Left ventricle myocardium superior (tissue), 1 donor: ENCODE measurements around the gene COQ7. TPM values are rescaled to one million over a fixed set of nuclear protein-coding genes. Genes with fewer than 3 reads are reported as not detected.

Experiments used
- ATAC-seq: fragments of 200-7000 bp; cut with Tn5 transposase; one replicate; pipeline ENCODE4 v1.9.1; 2020; ENCODE audit warnings: mild to moderate bottlenecking, moderate library complexity
- DNase-seq: peaks from one replicate; pipeline ENCODE4 v3.0.0-alpha.2; 2020
- intact Hi-C: fragments of 100-400 bp; cut with micrococcal nuclease; formaldehyde crosslinking; loops from one replicate; pipeline ENCODE4 v1.11.0; 2022
- total RNA-seq: library from RNA; stranded (reverse); fragmentation: NEBNext Ultra II Directional; extraction: Animal tissue kit (Norgen Biotek cat#: 25700); gene quantifications from one replicate; pipeline ENCODE4 v1.2.1, GENCODE V29; 2021
- donor health status: DM: no; HTN: yes; CAD: no; lungs with severe emphysema.

The COQ7 gene
- total RNA-seq, 1 donor from 2014 or later, result 40.1 TPM

DNA sequence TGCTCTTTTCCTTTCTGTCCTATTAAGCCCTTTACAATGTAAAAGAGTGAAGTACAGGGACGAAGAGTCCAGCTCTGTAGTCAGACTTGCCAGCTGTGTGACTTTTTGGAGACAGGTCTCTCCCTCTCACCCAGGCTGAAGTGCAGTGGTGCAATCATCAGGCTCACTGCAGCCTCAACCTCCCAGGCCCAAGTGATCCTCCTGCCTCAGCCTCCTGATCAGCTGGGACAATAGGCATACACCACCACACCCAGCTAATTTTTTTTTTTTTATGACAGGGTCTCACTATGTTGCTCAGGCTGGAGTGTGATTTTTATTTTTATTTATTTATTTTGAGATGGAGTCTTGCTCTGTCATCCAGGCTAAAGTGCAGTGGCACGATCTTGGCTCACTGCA lies 39.2 kb downstream of the COQ7 start:
- intact Hi-C loops, result no loop called here
- no peak for ATAC-seq
- no peak for DNase-seq

DNA sequence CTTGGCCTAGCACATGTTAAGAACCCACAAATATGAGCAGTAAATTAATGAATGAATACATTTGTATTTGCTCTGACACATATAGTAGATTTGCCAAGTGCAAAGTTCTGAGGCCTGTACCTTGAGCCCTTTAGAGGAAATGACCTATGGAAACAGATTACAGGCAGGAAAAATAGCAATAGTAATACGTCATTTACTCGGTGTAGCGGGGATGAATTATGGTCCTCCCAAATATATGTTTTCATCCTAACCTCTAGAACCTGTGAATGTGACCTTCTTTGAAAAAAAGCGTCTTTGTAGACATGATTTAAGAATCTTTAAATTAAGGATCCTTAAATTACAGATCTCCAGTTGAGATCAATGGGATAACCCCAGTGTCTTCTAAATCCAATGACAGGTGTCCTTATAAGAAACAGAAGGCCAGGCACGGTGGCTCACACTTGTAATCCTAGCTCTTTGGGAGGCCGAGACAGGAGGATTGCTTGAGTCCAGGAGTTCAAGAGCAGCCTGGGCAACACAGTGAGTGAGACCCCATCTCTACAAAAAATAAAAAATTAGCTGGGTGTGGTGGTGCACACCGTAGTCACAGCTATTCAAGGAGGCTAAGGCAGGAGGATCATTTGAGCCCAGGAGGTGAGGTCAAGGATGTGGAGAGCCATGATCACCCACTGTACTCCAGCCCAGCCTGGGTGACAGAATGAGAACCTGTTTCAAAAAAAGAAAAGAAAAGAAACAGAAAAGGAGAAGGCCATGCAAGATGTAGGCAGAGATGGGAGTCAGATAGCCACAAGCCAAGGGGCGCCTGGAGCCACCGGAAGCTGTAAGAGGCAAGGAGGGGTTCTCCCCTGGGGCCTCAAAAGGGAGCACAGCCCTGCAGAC lies 41.2 kb downstream of the COQ7 start:
- intact Hi-C loops, result no loop called here
- DNase-seq, result no peak
- ATAC-seq, result no peak

DNA sequence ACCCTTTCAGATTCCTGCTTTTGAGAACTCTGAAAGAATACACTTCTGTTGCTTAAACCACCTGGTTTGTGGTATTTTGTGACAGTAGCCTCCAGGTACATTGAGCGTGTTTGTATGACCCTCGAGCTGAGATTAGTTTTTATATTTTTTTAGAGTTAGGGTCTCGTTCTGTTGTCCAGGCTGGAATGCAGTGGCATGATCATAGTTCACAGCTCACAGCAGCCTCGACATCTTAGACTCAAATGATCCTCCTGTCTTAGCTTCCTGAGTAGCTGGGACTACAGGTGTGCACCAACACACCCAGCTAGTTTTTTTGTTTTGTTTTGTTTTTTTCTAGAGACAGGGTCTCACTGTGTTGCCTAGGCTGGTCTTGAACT lies 41.9 kb downstream of the COQ7 start:
- ATAC-seq, result no peak
- intact Hi-C loops, result no loop called here
- no peak for DNase-seq

DNA sequence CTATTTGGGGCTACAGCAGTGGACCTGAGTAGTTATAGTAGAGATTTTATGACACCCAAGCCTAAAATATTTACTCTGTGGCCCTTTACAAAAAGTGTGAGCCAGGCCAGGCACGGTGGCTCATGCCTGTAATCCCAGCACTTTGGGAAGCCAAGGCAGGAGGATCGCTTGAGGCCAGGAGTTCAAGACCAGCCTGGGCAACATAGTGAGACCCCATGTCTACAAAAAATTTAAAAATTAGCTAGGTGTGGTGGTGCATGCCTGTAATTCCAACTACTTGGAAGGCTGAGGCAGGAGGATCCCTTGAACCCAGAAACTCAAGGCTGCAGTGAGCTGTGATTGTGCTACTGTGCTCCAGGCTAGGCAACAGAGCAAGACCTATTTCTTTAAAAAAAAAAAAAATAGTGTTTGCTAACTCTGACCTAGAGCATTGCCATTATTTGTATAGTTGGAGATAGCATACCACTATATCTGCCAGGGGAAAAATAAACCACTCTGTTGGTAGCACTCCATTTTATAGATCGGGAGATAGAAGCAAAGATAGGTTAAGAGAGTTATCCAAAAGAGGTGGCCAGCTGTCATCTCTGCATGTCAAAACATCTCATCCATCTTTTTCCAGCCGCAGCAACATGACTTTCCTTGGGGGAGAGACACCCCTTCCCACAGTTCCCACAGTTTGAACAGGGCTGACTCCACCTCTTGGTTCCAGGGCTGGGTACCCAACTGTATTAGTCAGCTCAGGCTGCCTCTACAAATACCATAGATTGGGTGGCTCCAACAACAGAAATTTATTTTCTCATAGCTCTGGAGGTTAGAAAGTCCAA lies 43.3 kb downstream of the COQ7 start:
- DNase-seq (no peak), ATAC-seq (no peak)
- intact Hi-C loops, result no loop called here

DNA sequence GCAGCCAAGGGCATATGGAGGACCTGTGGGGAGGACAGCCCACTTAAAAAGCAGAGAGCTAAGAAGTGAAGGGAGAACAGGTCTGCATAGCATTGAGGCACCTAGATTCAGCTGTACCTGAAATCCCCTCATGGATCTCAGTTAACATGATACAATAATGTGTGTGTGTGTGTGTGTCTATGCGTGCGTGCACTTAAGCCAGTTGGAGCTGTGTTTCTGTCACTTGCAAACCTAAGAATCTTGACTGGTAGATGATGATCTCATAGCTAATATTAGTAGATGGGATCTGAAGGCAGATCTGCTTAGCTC lies 44.6 kb downstream of the COQ7 start:
- intact Hi-C loops, result no loop called here
- DNase-seq, result no peak
- no peak for ATAC-seq

DNA sequence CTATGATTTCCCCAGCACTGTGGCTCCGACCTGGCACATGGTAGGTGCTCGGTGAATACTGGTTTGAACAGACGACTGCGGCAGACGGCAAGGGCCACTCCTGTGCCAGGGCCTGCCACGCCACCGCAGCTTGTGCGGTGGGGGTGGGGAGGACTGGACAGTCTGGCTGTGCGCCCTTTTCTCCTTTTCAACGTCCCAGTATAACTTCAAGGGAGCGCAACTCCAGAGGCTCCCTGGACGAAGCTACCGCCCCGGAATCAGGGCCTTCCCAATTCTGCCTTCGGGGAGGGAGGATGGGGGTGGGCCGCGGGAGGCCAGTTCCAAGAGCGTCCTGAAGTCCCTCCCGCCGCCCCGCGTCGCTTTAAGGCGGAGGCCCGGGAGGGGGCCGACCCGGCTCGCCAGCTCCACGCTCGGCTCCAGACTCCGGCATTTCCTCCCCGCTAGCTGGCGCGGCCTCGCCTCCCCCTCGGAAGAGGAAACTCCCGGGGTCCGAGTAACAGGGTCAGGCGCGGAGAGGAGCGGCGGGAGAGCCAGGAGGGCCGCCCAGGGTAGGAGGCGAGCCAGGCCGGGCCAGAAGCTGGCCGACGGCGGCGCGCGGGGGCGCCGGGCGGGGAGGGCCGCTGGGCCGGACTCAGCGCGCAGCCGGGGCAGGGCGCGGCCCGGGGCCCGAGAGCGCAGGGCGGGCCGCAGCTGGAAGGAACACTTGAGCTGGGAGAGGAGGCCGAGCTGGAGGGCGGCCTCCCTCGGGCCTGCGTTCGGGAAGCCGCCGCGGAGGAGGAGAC lies 46.4 kb downstream of the COQ7 start, which contains the start of gene ITPRIPL2:
Gene ITPRIPL2, plus strand, starts transcription at position 388 of the 782 bp plus-strand sequence. CDS start 498 bp downstream, outside the sequence.
- ATAC-seq, result peak; percentile 92
- intact Hi-C loops, result no loop called here
- DNase-seq, result peak; percentile 94

DNA sequence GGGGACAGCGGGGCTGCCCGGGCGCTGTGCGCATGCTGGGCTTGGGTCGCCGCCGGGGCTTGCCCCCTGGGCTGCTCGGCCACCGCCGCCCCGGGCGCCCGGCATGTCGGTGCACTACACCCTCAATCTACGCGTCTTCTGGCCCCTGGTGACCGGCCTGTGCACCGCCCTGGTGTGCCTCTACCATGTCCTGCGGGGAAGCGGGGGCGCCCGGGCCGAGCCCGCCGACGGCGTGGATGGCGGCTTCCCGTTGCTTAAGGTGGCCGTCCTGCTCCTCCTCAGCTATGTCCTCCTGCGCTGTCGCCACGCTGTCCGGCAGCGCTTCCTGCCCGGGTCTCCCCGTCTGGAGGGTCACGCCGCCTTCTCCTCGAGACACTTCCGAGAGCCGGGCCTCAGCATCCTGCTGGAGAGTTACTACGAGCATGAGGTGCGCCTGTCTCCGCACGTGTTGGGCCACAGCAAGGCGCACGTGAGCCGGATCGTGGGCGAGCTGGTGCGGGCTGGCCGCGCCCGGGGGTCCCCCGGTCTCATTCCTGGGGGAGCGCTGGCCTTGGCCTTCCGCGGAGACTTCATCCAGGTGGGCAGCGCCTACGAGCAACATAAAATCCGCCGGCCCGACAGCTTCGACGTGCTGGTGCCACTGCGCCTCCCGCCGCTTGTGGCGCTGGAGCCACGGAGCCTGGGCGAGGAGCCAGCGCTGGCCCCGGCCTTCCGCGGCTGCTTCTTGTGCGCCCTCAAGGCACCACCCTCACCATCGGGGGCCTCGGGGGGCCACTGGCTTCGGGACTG lies 47.1 kb downstream of the COQ7 start:
- ATAC-seq, result peak; percentile 25
- intact Hi-C loops, result no loop called here
- DNase-seq, result peak; percentile 77

DNA sequence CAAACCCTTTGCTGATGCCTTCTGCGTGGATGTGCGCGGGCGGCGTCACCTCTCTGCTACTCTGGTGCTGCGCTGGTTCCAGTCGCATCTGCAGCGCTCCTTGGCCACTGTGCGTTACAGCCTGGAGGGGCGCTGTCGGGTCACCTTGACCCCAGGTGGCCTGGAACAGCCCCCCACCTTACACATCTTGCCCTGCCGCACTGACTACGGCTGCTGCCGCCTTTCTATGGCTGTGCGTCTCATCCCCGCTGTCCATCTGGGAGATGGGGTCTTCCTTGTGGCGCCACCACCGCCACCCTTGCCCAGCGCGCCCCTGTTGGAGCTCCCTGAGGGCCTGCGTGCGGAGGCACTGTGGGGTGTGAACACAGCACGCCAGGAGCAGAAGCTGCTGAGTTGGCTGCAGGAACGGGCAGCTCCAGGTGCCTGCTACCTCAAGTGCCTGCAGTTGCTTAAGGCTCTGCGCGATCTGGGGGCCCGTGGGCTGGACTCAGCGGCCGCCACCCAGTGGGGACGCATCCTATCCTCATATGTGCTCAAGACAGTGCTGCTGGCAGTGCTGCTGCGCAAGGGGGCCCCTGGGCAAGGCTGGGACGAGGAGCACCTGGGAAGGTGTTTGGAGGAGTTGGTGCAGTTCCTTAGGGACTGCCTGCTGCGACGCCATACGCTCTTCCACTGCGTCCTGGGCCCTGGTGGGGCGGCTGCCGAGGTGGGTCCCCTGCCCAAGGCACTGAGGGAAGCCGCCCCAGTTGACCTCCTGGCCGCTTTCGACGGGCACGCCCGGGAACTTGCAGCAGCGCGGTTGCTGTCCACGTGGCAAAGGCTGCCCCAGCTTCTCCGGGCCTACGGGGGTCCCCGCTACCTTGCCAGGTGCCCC lies 48.0 kb downstream of the COQ7 start:
- DNase-seq, result no peak
- intact Hi-C loops, result no loop called here
- ATAC-seq, result peak; percentile 15

DNA sequence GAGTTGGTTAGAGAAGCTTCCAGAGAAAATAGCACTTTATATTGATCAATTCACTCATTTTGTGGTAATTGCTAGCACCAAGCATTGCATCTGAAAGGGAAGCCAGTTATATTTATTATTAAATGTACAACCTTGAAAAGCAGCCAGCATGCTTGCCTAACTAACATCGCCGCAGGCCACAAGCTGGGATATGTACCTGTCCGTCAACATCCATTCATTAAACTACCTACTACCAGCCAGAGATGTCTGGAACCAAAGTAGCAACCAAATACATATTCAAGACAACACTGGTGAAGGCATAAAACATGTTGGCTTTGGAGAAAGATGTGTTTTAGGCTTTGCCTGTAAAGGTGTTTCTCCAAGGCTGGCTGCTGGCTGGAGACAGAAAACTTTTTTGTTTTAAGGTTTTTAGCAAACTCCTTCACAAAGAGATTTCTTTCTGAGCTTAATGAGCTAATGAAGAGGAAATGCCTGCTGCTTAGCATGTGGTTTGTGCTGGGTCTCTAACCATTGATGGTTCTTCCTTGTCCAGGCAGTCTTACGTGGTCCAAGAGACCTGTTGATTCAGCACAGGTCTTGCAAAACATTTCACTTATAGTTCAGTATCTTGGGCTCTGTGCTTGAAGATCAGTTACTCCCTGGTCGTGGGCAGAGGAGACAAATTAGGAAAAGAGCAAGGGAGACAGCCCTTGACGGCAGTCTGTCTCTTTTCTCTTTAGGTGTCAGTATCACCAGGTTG lies 49.5 kb downstream of the COQ7 start:
- ATAC-seq (no peak), DNase-seq (no peak)
- intact Hi-C loops, result no loop called here

DNA sequence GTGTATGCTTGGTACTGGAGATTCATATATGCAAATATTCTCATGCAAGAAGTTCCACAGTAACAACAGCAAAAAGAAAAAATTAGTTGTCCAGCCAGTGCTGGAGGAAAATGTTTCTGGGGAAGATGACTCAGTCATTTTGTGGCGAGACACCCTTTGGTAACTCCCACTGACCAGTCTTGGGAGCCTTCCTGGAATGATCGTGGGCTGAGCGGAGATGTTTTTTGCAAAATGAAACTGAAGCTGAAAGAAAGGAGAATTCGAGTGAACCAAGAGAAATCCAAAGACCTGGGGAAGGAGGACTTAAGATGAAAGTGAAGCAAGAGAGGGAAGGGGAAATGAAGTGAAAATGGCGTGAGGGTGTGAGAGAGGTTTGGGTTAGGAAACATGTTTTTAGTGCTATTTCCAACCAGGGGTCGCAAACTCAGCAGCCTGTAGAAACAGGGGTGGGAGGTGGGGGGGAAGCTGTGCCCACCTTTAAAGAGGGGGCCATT lies 51.6 kb downstream of the COQ7 start:
- ATAC-seq (peak; percentile 55), DNase-seq (no peak)
- intact Hi-C loops, result no loop called here

DNA sequence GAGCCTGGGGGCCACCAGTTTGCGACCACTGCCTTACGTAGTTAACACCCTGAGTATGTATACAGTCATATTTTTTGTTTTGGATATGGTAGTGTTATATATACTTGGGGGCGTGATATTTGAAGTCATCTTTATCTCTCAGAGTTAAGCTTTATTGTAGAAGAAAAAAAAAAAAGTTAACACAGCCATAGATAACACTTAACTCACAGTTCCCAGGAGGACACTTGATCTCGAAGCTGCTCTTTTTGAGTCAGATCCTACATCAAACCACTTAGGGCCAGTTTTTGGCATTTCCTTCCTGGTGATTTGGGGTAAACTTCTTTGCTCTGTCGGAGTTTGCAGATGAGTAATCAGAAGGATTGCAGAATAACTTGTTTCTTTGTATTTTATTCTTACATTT lies 52.1 kb downstream of the COQ7 start:
- intact Hi-C loops, result no loop called here
- peak; percentile 54 for ATAC-seq

DNA sequence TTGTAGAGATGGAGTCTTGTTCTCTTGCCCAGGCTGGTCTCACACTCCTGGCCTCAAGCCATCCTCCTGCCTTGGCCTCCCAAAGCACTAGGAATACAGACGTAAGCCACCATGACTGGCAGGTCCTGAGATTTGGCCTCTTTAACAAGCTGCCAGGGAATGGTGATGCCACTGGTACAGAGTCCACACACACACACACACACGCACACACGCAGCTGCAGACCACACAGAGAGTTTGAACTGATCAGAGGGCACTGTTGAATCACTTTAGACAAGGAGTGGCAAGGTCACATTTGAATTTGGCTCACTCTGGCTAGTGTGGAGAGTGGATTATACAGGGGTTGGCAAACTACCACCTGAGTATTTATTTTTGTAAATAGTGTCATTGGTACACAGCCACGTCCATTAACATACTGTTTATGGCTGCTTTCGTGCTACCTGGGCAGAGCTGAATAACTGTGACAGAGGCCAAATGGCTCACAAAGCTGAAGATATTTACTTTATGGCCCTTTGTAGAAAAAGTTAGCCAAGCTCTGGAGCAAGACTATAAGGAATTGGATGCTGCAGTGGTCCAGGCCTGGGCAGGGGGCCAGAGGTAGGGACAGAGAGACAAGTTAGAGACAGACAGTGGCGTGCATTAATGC lies 56.2 kb downstream of the COQ7 start:
- intact Hi-C loops, result no loop called here
- DNase-seq, result no peak

More for the DNA sequence above, 52.1 kb downstream of the COQ7 start:
- no peak for DNase-seq

DNA sequence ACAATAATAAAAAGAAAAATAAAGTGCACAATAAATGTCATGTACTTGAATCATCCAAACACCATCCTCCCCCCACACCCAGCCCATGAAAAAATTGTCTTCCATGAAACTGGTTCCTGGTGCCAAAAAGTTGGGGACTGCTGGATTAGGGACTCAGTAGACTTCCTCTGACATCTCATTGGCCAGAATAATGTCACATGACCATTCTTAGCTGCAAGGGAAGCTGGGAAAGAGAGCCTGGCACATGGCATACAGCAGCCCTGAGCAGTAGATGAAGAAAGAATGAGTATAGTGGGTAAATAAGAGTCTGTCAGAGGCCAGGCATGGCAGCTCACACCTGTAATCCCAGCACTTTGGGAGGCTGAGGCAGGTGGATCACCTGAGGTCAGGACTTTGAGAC lies 58.9 kb downstream of the COQ7 start:
- intact Hi-C loops, result no loop called here
- DNase-seq (no peak), ATAC-seq (no peak)

More for the DNA sequence above, 56.2 kb downstream of the COQ7 start:
- no peak for ATAC-seq

DNA sequence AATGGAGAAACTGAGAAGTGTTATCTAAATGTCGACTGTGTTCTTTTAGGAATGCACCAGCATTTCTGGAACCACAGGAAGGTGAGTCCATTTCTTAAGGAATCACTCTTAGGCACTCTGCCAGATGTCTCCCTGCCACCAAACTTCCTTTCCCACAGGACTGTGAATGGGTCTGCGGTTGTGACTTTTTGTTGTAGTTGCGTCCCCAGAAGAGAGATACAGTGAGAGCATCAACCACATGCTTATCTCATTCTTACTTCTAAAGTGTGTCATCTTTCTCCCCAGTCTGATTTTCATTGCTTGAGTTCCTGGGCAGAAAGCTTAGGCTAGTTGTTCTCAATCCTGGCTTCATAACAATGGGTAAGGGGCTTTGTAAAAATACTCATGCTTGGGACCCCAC lies 59.8 kb downstream of the COQ7 start:
- intact Hi-C loops, result no loop called here
- no peak for ATAC-seq
- DNase-seq, result no peak

DNA sequence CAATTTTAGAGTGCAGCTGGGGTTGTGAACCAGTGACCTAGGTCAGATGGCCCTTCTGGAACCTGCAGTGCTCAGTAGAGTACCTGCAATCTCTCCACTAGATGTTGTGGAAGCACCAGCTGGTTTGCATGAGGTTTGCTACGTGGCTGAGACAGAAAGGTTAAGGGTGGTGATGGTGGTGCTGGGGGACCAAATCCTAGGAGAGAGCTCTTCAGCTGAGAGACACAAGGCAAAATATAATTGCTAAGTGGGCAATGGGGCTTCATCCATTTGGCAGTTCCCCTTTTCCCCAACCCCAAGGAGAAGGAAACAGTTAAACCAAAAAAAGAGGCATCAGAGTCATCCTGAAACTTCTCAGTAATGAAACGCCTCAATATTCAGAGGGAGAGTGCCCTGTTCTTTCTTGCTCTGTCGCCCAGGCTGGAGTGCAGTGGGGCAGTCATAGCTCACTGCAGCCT lies 60.3 kb downstream of the COQ7 start:
- intact Hi-C loops, result no loop called here
- DNase-seq (no peak), ATAC-seq (no peak)

DNA sequence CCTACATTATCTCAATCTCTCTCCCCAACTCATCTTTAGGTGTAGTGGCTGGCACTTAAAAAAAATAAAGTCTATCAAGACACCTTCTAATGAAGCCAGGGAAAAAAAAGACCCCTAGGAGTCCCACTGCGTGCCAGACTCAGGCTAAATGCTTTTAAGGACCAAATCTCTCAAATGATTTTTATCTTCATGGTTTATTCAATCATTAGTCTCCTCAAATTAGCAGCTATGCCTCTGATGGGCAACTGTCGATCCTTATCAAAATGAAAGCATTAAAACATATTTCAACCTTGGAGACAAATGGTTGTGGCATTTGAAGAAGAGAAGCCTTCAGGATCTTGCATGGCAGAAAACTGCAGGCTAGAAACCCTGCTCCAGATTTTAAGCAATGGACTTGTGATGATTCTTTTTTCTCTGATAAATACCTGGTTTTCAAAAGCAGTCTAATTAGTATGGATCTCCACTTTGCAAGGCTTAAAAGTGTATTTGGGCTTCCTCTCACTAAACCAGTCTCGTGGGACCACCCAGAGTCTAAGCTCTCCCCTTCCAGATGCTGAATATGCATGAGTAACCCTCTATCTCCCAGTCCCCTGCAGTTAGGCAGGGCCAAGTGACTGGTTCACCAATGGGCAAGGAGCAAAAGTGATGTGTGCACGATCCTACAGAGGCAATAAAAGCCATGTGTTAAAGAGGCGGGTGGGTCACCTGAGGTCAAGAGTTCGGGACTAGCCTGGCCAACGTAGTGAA lies 61.2 kb downstream of the COQ7 start:
- intact Hi-C loops, result no loop called here
- DNase-seq, result no peak
- ATAC-seq, result no peak
